H1 (cell line): Measurements from ENCODE around the gene RPS6KA5. TPM values are rescaled to one million over a fixed set of nuclear protein-coding genes. Genes with fewer than 3 reads are reported as not detected.
"Not testable (repeated sequence)": the region's sequence is repeated elsewhere in the genome, so short reads cannot be mapped to it uniquely, and the experiment has no call there.

Source experiments
- CTCF ChIA-PET: fragments of 300-600 bp; sonication (Branson Sonifier 250); formaldehyde crosslinking; loops from one replicate; lab custom pipeline; 2021; ENCODE audit not compliant: partially characterized antibody; lab: Charles Lee
- POLR2A ChIA-PET: fragments of 300-600 bp; sonication (Branson Sonifier 250); formaldehyde crosslinking; loops from one replicate; lab custom pipeline; 2021; ENCODE audit warnings: inconsistent platforms; ENCODE audit not compliant: partially characterized antibody; lab: Charles Lee
- DNase-seq, 2 experiments: peaks; one replicate each; pipeline versions ENCODE4 v3.0.0 to v3.0.0-alpha.2; 2010 to 2022; ENCODE audit warnings: low spot score in 2 of 2, low read depth in 1 of 2, mixed read lengths in 1 of 2
- FAIRE-seq: peaks from 2 replicates; lab custom pipeline; 2011; peaks lifted over from hg19 to GRCh38; lab: Jason Lieb, UNC
- H2AFZ ChIP-seq: 2 replicates; pipeline ENCODE4 v1.8.1; 2012; ENCODE audit warnings: low read length, inconsistent platforms
- H2AK5ac ChIP-seq: 2 replicates; pipeline ENCODE4 v1.6.1; 2013; ENCODE audit warnings: low read depth, low read length
- H2BK120ac ChIP-seq: replicated peaks from 2 replicates; pipeline ENCODE3; 2013; ENCODE audit warnings: low read depth, low read length, inconsistent platforms
- H2BK12ac ChIP-seq: 2 replicates; pipeline ENCODE4 v1.6.1; 2013; ENCODE audit warnings: low read depth, low read length
- H2BK15ac ChIP-seq: 2 replicates; pipeline ENCODE4 v1.6.1; 2013; ENCODE audit warnings: low read length
- H2BK20ac ChIP-seq: 2 replicates; pipeline ENCODE4 v1.6.1; 2013; ENCODE audit warnings: low read length
- H2BK5ac ChIP-seq: 2 replicates; pipeline ENCODE4 v1.6.1; 2013; ENCODE audit warnings: low read depth, low read length
- H3K14ac ChIP-seq: 2 replicates; pipeline ENCODE4 v1.6.1; 2013; ENCODE audit warnings: inconsistent platforms; ENCODE audit not compliant: insufficient read length
- H3K18ac ChIP-seq: 2 replicates; pipeline ENCODE4 v1.6.1; 2013; ENCODE audit warnings: low read length; ENCODE audit errors: extremely low read depth
- H3K23ac ChIP-seq: 2 replicates; pipeline ENCODE4 v1.6.1; 2013; ENCODE audit warnings: inconsistent platforms; ENCODE audit not compliant: insufficient read length
- H3K23me2 ChIP-seq: 2 replicates; pipeline ENCODE4 v1.6.1; 2013; ENCODE audit warnings: low read depth, low read length
- H3K27ac ChIP-seq: 2 replicates; pipeline ENCODE4 v1.6.1; 2011; ENCODE audit warnings: low read depth, low read length, inconsistent platforms
- H3K27me3 ChIP-seq, 4 experiments: replicated peaks in 1 of 4; 1 replicate in 1 of 4; 2 replicates in 3 of 4; pipeline versions ENCODE4 v1.6.1 to v1.8.1; 2011 to 2013; ENCODE audit warnings: low read length in 3 of 4, mild to moderate bottlenecking in 3 of 4, inconsistent platforms in 2 of 4, mixed read lengths in 2 of 4, moderate library complexity in 1 of 4; ENCODE audit not compliant: control insufficient read depth in 3 of 4, insufficient read depth in 3 of 4; ENCODE audit errors: extremely low read depth in 1 of 4
- H3K36me3 ChIP-seq, 4 experiments: 2 replicates each; pipeline versions ENCODE4 v1.6.1 to v1.8.1; 2011 to 2013; ENCODE audit warnings: mild to moderate bottlenecking in 4 of 4, low read length in 3 of 4, moderate library complexity in 2 of 4, control low read depth in 1 of 4, inconsistent platforms in 1 of 4; ENCODE audit not compliant: insufficient read depth in 4 of 4, control insufficient read depth in 2 of 4
- H3K4ac ChIP-seq: replicated peaks from 2 replicates; pipeline ENCODE3; 2013; ENCODE audit warnings: low read length, low read depth, mixed read lengths, inconsistent platforms; ENCODE audit not compliant: insufficient read length
- H3K4me1 ChIP-seq, 4 experiments: replicated peaks in 1 of 4; 1 replicate in 1 of 4; 2 replicates in 3 of 4; pipeline versions ENCODE4 v1.6.1 to v1.8.1; 2011 to 2013; ENCODE audit warnings: low read length in 3 of 4, inconsistent platforms in 2 of 4, mixed read lengths in 1 of 4; ENCODE audit not compliant: insufficient read depth in 4 of 4, control insufficient read depth in 3 of 4
- H3K4me2 ChIP-seq, 2 experiments: 2 replicates each; pipeline versions ENCODE4 v1.6.1 to v1.8.1; 2011 to 2013; ENCODE audit warnings: low read depth in 2 of 2, low read length in 2 of 2, control low read depth in 1 of 2, inconsistent platforms in 1 of 2, mild to moderate bottlenecking in 1 of 2; ENCODE audit not compliant: insufficient read depth in 1 of 2
- H3K4me3 ChIP-seq, 4 experiments: fragments of 200-600, 300-600 bp in 1 of 4; sonication (generic), shearing (Covaris generic), sonication (Bioruptor Twin) in 1 of 4; 2 replicates each; pipeline versions ENCODE4 v1.5.1 to v1.8.1; 2011 to 2016; ENCODE audit warnings: low read length in 4 of 4, low read depth in 3 of 4, control low read depth in 2 of 4, inconsistent platforms in 2 of 4, mild to moderate bottlenecking in 2 of 4, mixed read lengths in 1 of 4, moderate library complexity in 1 of 4; ENCODE audit not compliant: insufficient read depth in 2 of 4; ENCODE audit errors: extremely low read depth in 1 of 4
- H3K56ac ChIP-seq: replicated peaks from 2 replicates; pipeline ENCODE3; 2013; ENCODE audit warnings: low read depth, mild to moderate bottlenecking, mixed read lengths, low read length, inconsistent platforms; ENCODE audit not compliant: insufficient read length
- H3K79me1 ChIP-seq: 2 replicates; pipeline ENCODE4 v1.6.1; 2013; ENCODE audit warnings: low read depth, low read length, control low read depth
- H3K79me2 ChIP-seq, 2 experiments: 2 replicates each; pipeline versions ENCODE4 v1.6.1 to v1.8.1; 2012 to 2013; ENCODE audit warnings: low read length in 2 of 2, mild to moderate bottlenecking in 2 of 2, inconsistent platforms in 1 of 2; ENCODE audit not compliant: insufficient read depth in 2 of 2, control insufficient read depth in 1 of 2
- H3K9ac ChIP-seq, 4 experiments: replicated peaks in 1 of 4; 1 replicate in 1 of 4; 2 replicates in 3 of 4; pipeline versions ENCODE4 v1.6.1 to v1.8.1; 2011 to 2013; ENCODE audit warnings: low read depth in 3 of 4, low read length in 3 of 4, control low read depth in 2 of 4, mild to moderate bottlenecking in 2 of 4, moderate library complexity in 2 of 4, inconsistent platforms in 1 of 4; ENCODE audit errors: extremely low read depth in 1 of 4
- H3K9me3 ChIP-seq, 2 experiments: 2 replicates each; pipeline versions ENCODE4 v1.6.1 to v1.8.1; 2012 to 2013; ENCODE audit warnings: mild to moderate bottlenecking in 2 of 2, moderate library complexity in 2 of 2, control low read depth in 1 of 2, inconsistent platforms in 1 of 2, low read depth in 1 of 2, low read length in 1 of 2, mixed read lengths in 1 of 2; ENCODE audit not compliant: insufficient read depth in 2 of 2
- H4K20me1 ChIP-seq, 2 experiments: replicated peaks in 1 of 2; 2 replicates each; pipeline versions ENCODE3 to v1.8.1; 2011 to 2013; ENCODE audit warnings: inconsistent platforms in 2 of 2, low read length in 2 of 2, mild to moderate bottlenecking in 1 of 2; ENCODE audit not compliant: insufficient read depth in 2 of 2, control insufficient read depth in 1 of 2
- H4K5ac ChIP-seq: 2 replicates; pipeline ENCODE4 v1.6.1; 2013; ENCODE audit warnings: low read length, low read depth, mixed read lengths, inconsistent platforms; ENCODE audit not compliant: insufficient read length
- H4K8ac ChIP-seq: 2 replicates; pipeline ENCODE4 v1.8.0; 2013; ENCODE audit warnings: mild to moderate bottlenecking, moderate library complexity, low read length, inconsistent platforms; ENCODE audit not compliant: insufficient read depth; ENCODE audit errors: extremely low read depth
- H4K91ac ChIP-seq: replicated peaks from 2 replicates; pipeline ENCODE3; 2013; ENCODE audit warnings: low read length, mixed read lengths, inconsistent platforms; ENCODE audit not compliant: insufficient read length
- WGBS, 2 experiments: shearing (Covaris generic) in 1 of 2; methylation state at CpG; one replicate each; pipeline versions ENCODE4 v1.1.6 to v1.1.7; 2013 to 2015; ENCODE audit warnings: low lambda C conversion rate in 2 of 2, mixed read lengths in 2 of 2, inconsistent platforms in 1 of 2, low coverage in 1 of 2, missing lambda C conversion rate in 1 of 2; ENCODE audit not compliant: insufficient replicate concordance in 2 of 2, insufficient coverage in 1 of 2, insufficient read length in 1 of 2; ENCODE audit errors: extremely low coverage in 1 of 2, missing lambda C conversion rate in 1 of 2; 5-methylcytosine and 5-hydroxymethylcytosine counted together
- polyA plus RNA-seq, 7 experiments: library from polyadenylated mRNA; depleted of rRNA in 3 of 7; stranded (reverse) in 5 of 7; unstranded in 2 of 7; fragments of >200 nt in 5 of 7; fragments of 200-250 nt in 2 of 7; gene quantifications; 1 replicate in 5 of 7; 2 replicates in 1 of 7; 4 replicates in 1 of 7; pipeline versions ENCODE4 v1.2.1 to v1.2.3, GENCODE V29; 2011 to 2013; ENCODE audit warnings: missing spikeins in 2 of 7, mixed read lengths in 2 of 7
- total RNA-seq: library from RNA; stranded (reverse); fragmentation: NEBNext Ultra II Directional; extraction: Animal tissue kit (Norgen Biotek cat#: 25700); gene quantifications from 2 replicates; pipeline ENCODE4 v1.2.1, GENCODE V29; 2021

Gene RPS6KA5
- total and polyA plus RNA-seq, 2 of the 8 experiments (the other 6 are each of a cell fraction or from before 2014, with no cell fraction given) = 0.85 to 3.1 TPM

DNA sequence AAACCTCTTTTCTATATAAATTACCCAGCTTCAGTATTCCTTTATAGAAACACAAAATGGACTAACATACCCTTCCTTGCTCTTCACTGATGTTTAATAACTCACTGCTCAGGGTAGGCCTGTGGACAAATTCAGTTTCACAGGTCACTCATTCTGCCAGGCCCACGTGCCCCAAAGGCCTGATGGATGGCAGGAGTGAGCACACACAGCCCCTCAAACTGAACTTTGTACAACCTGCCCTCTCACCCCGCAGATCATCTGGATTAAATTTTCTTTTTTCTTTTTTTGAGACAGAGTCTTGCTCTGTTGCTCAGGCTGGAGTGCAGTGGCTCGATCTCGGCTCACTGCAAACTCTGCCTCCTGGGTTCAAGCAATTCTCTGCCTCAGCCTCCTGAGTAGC is 219.8 kb downstream of the RPS6KA5 start:
- not testable (repeated sequence) for H3K56ac ChIP-seq, H4K8ac ChIP-seq, H3K4me1 ChIP-seq, H3K36me3 ChIP-seq, H3K4me2 ChIP-seq, H4K20me1 ChIP-seq, H3K79me1 ChIP-seq, H2BK15ac ChIP-seq, H2BK12ac ChIP-seq, H2BK120ac ChIP-seq, H3K4me3 ChIP-seq, H3K9ac ChIP-seq, H4K91ac ChIP-seq, FAIRE-seq, H2AFZ ChIP-seq, H2BK20ac ChIP-seq, H3K27me3 ChIP-seq, H3K14ac ChIP-seq, H2BK5ac ChIP-seq, H4K5ac ChIP-seq, H3K23me2 ChIP-seq, H3K27ac ChIP-seq, H3K4ac ChIP-seq, H3K23ac ChIP-seq, H2AK5ac ChIP-seq, H3K18ac ChIP-seq, H3K79me2 ChIP-seq, H3K9me3 ChIP-seq
- POLR2A ChIA-PET = interaction anchor here (1.2 kb wide), 1 partner anchor 9 kb away, joined by 3 read pairs; no protein-coding TSS in a partner anchor
- CTCF ChIA-PET = interaction anchor here (0.9 kb wide), 1 partner anchor 9 kb away, joined by 3 read pairs; no protein-coding TSS in a partner anchor
- peak in 1 of 2 experiments; percentile 13 for DNase-seq
- 94% methylated on average over 4 of the region's 4 CpGs; no CpG with 5 or more reads in 1 of the 2 experiments for WGBS, 2 experiments
